ENCODE measurements around the gene CMTM2.
A peak's percentile ranks its signal among the peaks of the same experiment; 100 is the strongest.

Gene CMTM2

DNA sequence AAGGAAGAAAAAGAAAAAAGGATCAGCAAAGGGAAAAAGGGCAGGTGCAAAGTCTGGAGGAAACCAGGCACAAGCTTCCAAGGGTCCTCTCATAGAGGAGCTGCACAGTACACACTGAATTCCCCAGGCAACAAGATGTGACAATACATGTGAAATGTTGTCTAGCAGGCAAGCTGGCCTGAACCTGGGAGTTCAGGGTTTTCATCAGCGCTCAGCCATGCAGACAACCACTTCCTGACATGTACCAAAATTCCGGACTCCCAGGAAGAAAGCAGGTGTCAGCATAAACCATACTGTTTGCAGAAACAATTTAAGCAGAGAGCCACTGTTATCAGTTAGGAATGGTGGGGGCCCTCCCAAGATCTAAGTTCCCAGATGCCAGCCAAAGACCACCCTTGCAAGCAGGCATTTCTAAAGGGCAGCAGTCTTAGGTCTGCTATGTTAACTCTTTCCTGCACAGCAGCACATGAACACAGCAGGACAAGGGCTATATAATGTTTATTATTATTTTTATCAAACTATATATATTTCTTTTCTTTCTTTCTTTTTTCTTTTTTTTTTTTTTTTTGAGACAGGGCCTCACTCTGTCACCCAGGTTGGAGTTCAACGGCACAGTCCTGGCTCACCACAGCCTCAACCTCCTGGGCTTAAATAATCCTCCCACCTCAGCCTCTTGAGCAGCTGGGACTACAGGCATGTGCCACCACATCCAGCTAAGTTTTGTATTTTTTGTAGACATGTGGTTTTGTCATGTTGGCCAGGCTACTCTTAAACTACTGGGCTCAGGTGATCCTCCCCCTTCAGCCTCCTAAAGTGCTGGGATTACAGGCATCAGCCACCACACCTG lies 39.4 kb upstream of the CMTM2 start:
- no peak for DNase-seq (ENCODE audit: low spot score)
- no peak for TF ChIP-seq CTCF (IDR thresholded peaks at IDR 0.05)
- Histone ChIP-seq H3K4me3 (no peak overlapping the region), H3K27ac (no peak overlapping the region)

DNA sequence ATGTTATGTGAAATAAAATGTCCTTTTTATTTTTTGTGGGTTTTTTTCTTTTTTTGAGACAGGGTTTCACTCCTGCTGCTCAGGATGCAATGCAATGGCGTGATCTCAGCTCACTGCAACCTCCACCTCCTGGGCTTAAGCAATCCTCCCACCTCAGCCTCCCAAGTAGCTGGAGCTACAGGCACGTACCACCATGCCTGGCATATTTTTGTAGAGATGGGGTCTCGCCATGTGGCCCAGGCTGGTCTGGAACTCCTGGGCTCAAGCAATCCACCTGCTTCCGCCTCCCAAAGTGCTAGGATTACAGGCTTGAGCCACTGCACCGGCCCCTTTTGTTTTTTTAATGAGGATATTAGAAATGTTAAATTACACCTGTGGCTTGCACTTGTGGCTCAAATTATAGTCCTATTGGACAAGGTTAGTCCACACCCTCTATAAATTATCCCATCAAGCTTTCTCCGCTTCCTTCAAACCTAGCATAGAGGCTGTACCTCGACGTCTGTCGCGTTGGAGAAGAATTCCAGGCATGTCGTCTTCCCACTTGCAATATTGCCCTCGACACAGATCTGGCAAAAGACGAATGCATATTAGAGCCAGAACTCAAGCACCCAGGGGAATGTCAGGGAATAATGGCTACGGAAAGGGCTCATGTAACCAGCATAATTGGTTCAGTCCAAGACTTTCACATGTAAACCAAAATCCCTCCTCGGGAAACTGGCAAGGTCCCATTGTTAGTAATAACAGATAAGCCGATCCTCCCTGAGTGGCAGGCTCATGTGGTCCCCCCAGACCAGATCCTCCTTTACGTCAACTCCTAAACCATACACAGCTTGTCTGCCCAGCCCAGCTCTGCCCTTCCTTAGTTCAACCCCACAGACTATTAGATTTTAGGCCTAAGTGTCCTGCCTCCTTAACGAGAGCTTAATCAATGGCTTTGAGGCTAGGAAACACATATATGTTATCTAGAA lies 37.6 kb upstream of the CMTM2 start:
- H3K27ac ChIP-seq, result no peak overlapping the region

DNA sequence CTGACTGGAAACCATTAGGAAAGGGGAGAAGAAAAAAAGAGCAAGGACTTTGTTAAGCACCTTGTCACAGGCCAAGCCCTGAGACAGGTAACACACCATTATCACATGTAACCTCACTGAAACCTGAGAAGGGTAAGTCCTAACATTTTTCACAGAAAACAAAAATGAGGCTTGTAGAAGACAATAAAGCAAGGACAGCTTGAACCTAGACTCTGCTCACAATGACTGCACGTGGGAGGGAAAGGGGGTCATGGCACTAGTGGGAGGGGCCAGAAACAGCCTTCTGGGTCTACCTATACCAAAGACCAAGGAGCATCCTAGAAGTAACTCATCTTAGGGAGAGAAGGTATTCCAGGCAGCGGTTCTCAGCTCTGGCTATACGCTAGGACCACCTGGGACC lies 36.9 kb upstream of the CMTM2 start:
- Histone ChIP-seq H3K27ac (no peak overlapping the region), H3K4me3 (no peak overlapping the region)
- no peak for DNase-seq (ENCODE audit: low spot score)
- TF ChIP-seq CTCF (IDR thresholded peaks at IDR 0.05), result no peak

More for the DNA sequence above, 37.6 kb upstream of the CMTM2 start:
- no peak for DNase-seq (ENCODE audit: low spot score)
- no peak for TF ChIP-seq CTCF (IDR thresholded peaks at IDR 0.05)
- no peak overlapping the region for H3K4me3 ChIP-seq

DNA sequence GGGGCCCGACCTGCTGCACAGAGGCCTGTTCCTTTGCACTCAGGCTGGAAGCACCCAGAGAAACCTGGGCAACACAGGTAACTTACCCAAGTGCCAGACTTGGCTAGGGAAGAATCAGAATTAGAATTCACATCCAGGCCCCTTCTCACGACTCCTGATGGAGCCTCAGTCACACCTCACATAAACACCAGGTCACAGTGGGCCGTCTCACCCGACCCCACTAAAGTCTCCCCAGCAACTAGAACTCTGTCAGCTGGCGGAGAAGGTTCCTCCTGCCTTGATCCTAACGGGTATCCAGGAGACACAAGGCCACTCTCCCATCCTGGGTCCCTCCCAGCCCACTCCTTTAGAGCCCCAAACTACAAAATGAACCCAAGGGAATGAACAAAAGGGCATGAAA lies 35.7 kb upstream of the CMTM2 start:
- H3K4me3 ChIP-seq, result no peak overlapping the region
- TF ChIP-seq CTCF (IDR thresholded peaks at IDR 0.05), result no peak
- DNase-seq (ENCODE audit: low spot score), result no peak
- no peak overlapping the region for H3K27ac ChIP-seq

DNA sequence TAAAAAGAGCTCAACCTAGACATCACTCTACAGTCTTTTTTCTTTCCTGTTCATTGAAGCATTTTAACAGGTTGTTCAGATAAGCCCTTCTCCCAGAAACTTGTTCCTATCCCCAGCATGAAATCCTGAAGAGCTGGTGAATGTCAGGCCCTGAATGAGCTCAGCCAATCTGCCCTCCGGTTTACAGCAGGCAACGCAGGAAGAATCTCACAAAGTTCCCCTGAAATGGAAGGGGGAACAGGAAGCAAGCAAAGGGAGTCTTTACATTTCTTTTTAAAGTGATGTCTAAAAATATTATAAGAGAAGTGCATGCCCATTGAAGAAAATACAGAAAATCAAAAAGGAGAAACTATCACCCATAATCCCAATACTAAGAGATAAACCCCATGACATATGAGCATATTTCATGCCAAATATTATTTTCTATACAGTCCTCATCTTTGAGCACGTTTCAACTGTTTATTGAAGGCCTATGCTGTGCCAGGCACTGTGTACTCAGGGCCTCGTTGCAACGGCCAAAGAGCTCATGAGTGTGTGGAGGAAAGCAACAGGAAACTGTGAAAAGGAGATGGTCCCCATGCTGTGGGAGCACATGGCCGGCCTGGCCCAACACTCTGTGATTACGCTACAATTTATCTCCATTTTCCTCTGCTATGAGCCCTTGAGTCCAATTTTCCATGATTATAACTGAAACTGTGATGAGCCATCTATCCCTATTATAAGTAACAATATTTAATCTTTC lies 35.1 kb upstream of the CMTM2 start:
- Histone ChIP-seq H3K4me3 (no peak overlapping the region), H3K27ac (no peak overlapping the region)
- DNase-seq (ENCODE audit: low spot score), result no peak
- no peak for TF ChIP-seq CTCF (IDR thresholded peaks at IDR 0.05)

DNA sequence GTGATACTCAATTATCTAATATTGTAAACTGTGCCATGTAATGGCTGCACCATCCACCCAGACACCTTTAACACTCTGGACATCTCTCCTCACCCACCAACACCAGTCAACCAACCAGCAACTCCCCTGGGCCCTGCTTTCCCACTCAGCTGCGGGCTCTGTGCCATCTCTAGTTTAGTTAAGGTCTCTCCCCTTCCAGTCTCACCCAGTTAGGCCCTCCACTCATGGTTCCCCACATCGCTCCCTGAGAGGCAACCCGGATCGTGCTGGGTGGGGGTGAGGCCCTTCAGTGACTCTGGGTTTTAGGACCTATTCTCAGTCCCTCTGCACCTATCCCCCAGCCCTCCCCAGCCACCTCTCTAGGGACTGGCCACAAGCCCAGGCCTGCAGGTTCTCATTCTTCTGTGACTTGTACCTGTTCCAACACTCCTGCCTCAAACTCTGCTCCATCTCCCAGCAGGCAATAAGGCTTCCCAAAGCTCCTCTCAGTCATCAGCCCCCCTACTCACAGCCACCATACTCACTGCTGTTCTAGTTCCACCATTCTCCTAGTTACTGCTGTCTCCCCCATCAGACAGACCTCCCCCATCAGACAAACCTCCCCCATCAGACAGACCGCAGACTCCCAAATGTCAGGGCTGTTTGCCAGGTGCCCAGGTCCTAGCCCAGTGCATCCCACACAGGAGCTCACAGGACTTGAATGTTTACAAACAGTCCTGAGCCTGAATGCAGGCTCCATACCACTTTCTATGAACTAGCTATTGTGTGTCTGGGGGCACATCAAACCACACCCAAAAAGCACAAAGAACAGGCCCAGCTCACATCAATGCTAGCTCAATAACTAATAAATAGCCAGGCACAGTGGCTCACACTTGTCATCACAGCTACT lies 31.9 kb upstream of the CMTM2 start:
- no peak for DNase-seq (ENCODE audit: low spot score)
- no peak for TF ChIP-seq CTCF (IDR thresholded peaks at IDR 0.05)
- Histone ChIP-seq H3K27ac (peak overlapping the region; percentile 95 to 96), H3K4me3 (no peak overlapping the region)
